AG20443 (cell line): Measurements from ENCODE around the gene LINC01488.

ENCODE experiments used
- DNase-seq: peaks from one replicate; pipeline ENCODE4 v3.0.0; 2012; ENCODE audit warnings: low spot score, mixed read lengths

The LINC01488 gene

GRCh38 chr11:69463995-69464960 is 17.2 kb upstream of the LINC01488 start:
- no peak for DNase-seq

GRCh38 chr11:69465236-69466000 is 16.0 kb upstream of the LINC01488 start:
- DNase-seq: no peak

DNA sequence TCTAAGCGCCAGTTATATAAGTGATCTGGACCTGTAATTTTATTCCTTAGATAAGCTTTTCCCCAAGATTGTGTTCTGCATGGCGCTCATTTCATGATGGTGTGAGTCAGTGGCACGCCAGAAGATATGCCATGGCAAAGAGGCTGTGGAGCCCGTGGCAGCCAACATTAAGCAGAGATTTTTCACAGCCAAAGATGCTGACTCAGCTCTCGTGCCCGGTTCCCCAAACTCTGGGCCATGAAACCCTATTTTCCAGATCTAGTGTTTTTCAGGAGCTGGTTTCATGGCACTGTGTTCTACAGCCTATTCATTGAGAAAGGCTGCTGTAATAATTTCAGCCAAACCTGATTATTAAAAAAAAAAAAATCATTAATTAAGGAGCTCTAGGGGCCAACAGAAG is 15.4 kb upstream of the LINC01488 start:
- no peak for DNase-seq

DNA sequence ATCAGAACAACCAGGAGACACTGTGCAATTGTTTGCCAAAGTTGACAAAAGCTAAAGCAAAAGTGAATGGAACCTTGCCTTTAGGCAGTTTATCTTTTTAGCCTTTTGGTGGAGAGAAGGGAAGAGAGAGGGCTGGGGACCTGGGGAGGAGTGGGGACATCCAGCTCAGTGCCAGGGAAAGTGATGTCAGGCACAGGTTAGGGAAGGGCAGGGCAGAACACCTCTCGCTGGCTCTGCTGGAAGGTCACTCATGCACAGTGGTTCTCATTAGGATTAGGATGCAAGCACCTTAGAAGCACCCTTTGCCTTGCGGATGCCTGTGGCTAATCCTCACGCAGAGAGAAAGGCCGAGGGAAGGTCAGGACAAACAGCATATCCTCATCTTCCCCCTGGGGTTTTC is 14.3 kb upstream of the LINC01488 start:
- no peak for DNase-seq

DNA sequence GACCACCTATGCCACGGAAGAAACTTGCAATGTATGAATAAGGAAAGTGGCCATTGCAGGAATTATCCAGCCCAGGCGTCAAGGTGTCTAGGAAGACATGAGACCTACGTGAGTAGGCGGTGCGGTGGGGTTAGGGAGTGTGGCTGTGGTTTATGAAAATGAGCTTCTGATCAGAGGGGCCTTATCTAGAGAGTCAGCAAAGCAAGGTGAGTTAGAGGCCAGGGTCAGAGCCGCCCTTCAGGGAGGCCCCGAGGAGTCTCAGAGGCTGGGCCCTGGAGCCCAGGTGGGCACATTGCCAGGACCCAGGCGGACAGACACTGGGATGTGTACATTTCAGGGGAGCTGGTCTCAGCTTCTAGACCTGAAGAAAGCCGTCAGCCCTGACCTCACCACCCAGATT is 13.8 kb upstream of the LINC01488 start:
- DNase-seq: no peak

DNA sequence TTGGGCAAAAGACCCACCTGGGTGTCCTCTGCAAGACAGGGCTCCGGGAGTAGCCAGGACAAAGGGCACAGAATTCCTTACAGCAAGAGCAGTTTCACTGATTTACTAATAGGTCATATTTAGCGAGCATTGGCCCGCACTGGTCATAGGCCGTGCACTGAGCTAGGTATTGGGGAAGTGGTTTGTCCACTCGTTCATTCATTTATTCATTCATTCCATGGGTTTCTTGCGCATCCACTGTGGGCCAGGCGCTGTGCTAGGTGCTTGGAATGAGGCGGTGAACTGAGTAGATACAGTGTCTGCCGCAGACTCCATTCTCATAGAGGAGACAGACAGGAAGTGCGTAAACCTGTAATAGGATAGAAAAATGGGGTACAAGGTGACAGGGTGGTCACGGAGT is 13.2 kb upstream of the LINC01488 start:
- no peak for DNase-seq

GRCh38 chr11:69468911-69469885 is 12.3 kb upstream of the LINC01488 start:
- no peak for DNase-seq

DNA sequence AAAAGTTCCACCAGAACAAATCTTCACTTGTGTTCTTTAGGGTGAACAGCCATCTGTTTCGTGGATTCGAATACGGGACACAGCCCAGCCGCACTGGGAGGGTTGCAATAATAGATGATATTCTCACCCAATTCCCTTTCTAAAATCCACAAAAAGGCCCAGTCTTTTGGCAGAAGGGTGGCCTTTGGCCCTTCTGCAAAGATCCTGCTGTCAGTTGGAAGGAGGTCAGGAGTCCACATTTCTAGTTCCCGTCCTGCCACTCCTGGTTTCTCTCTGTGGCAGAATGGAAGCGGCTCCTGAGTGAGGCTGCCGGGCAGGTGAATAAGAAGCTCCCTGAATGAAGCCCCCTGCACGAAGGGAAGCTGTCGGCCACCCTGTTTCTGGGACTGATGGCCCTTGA is 11.2 kb upstream of the LINC01488 start:
- no peak for DNase-seq

- DNase-seq: no peak
These were observed 10.4 kb upstream of the LINC01488 start for GRCh38 chr11:69470793-69471728.

GRCh38 chr11:69471729-69472540 is 9.5 kb upstream of the LINC01488 start:
- no peak for DNase-seq

GRCh38 chr11:69472541-69473275 is 8.8 kb upstream of the LINC01488 start:
- no peak for DNase-seq

DNA sequence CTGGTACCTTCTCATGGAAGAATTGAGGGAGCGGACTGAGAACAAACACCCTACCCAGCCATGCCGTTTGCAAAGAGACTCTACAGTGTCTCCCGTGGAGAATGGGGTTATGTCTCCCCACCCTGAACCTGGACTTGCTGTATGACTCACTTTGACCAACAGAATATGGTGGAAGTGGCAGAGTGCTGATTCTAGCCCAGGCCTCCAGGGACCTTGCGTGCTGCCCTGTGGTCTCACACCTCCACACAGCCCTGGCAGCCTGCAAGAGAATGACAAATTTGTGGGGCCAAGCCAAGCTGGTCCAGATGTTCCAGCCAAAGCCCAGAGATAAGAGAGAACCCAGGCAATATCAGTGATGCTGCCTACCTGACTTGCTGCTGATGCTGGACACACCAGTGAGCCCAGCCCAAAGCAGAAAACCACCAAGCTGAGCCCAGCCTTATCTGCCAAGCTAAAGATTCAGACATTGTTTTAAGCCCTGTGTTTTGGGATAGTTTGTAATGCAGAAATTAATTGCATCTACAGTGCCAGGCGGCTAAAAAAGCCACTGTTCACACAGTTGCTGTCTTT is 8.1 kb upstream of the LINC01488 start:
- DNase-seq: no peak

DNA sequence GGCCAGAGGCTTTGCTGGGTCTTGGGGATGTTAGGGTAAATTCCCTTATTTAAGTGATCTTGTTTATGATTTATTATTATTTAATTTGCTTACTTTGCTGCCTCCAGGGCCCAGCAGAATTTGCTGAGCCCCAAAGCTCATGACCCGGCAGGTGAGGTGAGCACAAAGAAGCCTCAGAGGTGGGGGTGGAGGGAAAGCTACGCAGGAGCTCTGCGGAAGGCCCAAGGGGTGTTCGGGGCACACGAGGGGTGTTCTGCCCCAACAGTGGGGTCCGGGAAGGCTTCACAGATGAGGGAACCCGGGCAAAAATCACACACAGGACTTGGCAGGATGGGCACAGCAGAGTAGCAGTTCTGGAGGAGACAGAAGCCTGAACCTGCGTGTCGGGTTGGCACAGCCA is 6.7 kb upstream of the LINC01488 start:
- no peak for DNase-seq

- no peak for DNase-seq
These were observed 6.2 kb upstream of the LINC01488 start for GRCh38 chr11:69475141-69475865.

- no peak for DNase-seq
These were observed 5.5 kb upstream of the LINC01488 start for GRCh38 chr11:69475866-69476471.

DNA sequence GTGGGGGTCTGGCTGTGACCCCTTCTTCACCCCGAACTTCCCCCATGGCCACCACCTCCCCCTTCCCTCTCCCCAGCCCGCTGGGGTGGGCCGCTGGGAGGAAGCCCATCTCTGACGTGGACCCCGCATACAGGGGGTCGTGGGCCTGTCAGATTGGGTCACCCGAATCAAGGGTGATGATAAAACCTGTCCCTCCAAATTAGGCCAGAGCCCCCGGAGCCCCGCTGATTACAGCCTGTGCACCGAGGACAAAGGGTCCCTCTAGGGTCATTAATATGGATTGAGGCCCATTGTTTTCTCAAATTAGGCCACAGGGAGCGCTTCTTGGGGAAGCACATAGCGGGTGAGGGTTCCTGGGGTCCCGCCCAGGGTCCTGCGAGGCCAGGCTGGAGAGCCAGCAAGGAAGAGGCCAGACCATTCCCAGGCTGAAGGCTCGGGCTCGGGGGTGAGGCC is 4.9 kb upstream of the LINC01488 start:
- DNase-seq: no peak

DNA sequence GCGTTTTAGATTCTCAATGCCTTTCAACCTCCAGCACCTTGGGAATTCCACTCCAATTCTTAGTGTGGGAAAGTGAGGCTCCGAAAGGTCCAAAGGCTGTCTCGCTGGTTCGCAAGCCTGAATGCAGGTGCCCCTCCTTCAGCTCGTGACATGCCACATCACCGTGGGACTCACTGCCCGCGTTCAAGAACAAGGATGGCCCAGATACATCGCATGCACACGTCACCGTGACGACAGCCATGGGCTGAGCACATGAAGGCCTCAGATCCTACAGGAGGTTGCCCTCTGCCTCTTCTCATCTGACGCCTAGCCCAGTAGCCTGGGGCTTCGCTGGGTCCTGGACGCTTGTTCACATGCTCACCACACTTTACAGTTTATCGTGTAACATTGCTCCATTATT is 4.4 kb upstream of the LINC01488 start:
- DNase-seq: no peak
